Cardiac septum (tissue), 1 donor: ENCODE results near the gene THAP3. TPM values are rescaled to one million over a fixed set of nuclear protein-coding genes. Genes with fewer than 3 reads are reported as not detected.
"Not testable (repeated sequence)": the region's sequence is repeated elsewhere in the genome, so short reads cannot be mapped to it uniquely, and the experiment has no call there.

Source experiments
- DNase-seq: peaks from one replicate; pipeline ENCODE4 v3.0.0-alpha.2; 2020; ENCODE audit warnings: low spot score
- intact Hi-C: fragments of 100-400 bp; cut with DNase I; formaldehyde crosslinking; loops from one replicate; pipeline ENCODE4 v1.14.0; 2022
- total RNA-seq: library from RNA; stranded (reverse); fragmentation: NEBNext Ultra II Directional; extraction: Animal tissue kit (Norgen Biotek cat#: 25700); gene quantifications from one replicate; pipeline ENCODE4 v1.2.1, GENCODE V29; 2021
- donor health status: DM: no; HTN: no; CAD: no.

Gene THAP3
- total RNA-seq, 1 donor from 2014 or later: 8.8 TPM

DNA sequence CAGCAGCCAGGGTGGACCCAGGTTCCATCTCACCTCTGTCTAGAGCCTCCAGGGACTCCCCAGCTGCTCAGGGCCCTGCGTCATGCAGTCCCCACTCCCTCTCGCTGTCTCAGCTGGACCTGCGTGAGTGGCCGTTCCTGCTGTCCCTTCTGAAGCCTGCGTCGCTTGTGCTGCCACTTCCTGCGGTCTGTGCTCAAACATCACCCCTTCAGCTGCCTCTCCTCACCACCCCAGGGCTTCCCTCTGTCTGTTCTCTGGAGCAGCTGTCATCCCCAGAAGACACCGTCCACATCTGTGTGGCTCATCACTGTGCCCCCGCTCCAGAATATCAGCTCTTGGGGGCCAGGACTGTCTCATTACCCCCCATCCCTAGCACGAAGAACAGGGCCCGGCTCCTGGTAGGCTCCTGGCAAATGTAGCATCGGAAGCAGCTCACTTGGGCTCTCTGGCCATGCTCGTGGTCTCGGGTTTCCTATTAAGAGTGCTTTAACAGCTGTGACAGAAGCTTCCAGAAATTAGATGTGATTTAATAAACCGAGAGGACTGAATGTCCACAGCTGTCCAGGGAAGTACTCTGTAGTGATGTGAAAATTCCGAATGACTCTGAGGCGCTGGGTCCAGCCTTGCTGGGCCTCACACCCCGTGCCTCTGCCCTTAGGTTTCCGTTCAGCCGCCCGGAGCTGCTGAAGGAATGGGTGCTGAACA is 3.3 kb downstream of the THAP3 start:
- intact Hi-C loops: loop anchor here (5.0 kb wide), 1 partner anchor 74 kb away; the partner anchor contains the start of gene DNAJC11
- DNase-seq: no peak

DNA sequence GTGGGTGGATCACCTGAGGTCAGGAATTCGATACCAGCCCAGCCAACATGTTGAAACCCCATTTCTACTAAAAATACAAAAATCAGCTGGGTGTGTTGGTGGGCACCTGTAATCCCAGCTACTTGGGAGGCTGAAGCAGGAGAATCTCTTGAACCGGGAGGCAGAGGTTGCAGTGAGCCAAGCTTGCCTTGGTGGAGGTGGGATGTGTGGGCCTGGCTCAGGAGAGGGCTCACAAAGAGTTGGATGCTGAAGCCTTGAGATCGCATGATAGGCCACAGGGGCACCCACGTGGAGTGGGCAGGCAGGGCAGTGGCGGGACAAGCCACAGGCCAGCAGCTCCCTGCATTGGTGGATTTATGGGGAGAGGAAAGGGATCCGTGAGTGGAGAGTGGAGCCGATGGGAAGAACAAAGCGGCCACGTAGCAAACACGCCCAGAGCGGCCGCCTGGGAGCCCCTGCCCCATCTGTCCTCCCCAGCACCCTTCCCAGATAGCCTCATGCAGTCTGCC is 4.4 kb downstream of the THAP3 start:
- intact Hi-C loops: loop anchor here (5.0 kb wide), 1 partner anchor 73 kb away; the partner anchor contains the start of gene DNAJC11
- no peak for DNase-seq

DNA sequence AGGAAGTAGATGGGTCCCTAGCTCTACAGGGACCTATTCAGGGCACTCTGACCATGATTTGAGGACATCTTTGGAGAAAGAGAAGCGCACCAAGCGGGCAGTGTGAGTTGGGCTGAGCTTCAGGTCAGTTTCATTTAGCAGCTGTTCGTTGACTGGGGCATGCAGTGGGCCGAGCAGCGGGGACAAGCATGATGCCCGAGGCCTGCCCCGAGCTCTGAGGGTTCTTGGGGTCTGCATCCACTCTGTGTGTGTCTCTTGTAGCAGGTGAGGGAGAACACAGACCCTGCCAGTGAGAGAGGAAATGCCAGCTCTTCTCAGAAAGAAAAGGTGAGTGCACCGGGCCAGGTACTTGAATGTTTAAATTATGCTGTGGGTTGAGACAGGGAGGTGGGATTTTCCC is 5.4 kb downstream of the THAP3 start:
- DNase-seq: no peak
- intact Hi-C loops: no loop called here

DNA sequence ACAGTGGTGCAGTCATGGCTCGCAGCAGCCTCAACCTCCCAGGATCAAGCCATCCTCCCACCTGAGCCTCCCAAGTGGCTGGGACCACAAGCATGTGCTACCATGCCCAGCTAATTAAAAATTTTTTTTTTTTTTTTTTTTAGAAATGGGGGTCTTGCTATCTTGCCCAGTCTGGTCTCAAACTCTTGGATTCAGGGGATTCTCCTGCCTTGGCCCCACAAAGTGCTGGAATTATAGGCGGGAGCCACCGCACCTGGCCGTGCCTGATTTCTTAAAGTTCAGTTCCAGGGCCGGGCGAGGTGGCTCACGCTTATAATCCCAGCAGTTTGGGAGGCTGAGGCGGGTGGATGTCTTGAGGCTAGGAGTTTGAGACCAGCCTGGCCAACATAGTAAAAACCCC is 6.4 kb downstream of the THAP3 start:
- intact Hi-C loops: no loop called here

DNA sequence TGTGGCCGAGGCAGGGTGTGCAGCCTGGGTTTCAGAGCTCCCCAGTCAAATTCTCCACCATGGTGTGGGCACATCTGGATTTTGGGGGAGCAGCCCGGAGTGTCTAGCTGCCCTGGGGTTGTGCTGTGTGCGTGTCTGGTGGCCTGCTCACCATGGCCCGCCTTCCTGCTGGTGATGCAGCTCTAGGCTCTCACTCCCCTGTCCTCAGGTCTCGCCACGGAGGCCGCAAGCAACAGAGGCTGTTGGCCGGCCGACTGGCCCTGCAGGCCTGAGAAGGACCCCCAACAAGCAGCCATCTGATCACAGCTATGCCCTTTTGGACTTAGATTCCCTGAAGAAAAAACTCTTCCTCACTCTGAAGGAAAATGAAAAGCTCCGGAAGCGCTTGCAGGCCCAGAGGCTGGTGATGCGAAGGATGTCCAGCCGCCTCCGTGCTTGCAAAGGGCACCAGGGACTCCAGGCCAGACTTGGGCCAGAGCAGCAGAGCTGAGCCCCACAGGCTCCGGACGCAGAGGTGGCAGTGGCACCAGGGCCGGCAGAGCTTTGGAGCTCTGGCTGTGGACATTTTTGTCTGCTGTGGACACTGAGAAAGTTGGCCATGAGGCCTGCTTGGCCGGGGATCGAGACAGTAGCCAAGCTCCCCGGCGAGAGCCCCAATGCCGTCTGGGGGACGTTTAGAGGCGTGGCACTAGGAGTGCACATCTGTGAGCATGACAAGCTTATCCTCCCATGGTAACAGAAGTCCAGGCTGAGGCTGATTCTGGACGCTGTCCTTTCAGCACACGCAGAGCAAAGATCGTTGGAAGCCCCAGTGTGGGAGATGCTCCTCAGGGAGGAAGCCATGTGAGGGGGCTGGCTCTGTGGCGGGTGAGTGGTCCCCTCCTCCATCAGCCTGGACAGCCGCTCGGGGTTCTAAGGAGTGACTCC is 8.2 kb downstream of the THAP3 start:
- no peak for DNase-seq

More for the DNA sequence above, 6.4 kb downstream of the THAP3 start:
- no peak for DNase-seq

DNA sequence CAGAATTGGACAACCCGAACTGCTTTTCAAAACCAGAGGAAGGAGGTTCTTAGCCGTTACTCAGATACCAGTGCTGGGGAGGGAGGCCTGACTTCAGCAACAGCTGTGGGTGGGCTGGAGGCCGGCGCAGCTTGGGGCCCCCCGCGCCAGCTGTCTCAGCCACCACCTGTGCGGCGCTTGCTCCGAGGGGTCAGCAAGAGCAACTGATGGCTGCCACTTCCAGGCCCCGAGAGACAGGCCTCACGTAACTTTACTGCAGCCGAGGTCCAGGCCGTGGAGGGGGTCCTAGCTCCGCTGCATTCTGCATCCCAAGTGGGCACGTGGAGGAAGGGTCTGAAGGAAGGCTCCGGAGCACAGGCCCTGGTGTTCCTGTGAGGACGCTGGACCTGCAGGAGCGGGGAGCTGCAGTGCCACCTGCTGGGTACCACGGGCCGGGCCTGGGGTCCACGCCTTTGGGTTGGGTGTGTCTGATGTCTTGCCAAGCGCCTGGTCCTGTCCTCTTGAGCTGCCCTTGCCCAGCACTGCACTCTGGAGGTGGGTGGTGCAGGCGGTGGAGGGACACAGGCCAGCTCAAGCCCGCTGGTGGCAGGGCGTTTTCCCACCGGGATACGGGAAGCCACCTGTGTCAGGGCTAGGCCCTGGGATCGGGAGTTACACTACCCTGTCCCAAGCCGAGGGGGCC is 9.8 kb downstream of the THAP3 start:
- intact Hi-C loops: no loop called here
- peak; percentile 84 for DNase-seq

More for the DNA sequence above, 8.2 kb downstream of the THAP3 start:
- intact Hi-C loops: no loop called here

DNA sequence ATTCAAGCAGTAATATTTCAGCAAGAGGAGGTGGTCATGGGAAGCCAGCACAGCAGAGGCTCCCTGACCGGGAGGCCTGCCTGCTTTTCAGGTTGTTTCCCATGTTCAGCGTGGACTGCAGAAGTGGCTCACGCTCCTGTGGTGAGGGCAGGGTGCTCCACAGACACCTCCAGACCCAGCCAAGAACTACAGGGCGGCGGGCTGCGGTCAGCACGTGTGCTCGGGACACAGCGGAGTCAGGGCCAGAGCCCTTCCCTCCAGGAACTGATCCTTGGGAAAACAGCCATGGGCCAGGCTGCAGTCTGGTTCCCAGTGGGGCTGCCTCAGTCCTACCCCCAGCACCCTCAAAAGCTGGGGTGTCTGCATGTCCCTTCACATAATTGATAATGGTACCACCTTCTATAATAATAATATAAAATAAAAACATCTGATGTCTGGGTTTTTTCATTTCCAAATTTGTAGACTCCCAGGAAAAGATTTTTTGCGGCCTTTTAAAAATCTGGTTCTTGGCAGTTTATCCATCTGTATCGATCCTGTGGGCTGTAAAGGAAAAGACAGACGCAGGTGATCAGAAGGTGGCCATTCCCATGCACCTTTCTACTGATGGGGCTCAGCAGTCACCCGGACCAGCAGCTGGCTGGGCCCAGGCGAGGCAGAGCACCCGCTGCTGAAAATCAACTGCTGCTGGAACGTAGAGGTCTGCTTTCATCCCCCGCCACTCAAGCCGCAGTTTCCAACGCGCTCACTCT is 10.7 kb downstream of the THAP3 start:
- intact Hi-C loops: no loop called here
- no peak for DNase-seq

DNA sequence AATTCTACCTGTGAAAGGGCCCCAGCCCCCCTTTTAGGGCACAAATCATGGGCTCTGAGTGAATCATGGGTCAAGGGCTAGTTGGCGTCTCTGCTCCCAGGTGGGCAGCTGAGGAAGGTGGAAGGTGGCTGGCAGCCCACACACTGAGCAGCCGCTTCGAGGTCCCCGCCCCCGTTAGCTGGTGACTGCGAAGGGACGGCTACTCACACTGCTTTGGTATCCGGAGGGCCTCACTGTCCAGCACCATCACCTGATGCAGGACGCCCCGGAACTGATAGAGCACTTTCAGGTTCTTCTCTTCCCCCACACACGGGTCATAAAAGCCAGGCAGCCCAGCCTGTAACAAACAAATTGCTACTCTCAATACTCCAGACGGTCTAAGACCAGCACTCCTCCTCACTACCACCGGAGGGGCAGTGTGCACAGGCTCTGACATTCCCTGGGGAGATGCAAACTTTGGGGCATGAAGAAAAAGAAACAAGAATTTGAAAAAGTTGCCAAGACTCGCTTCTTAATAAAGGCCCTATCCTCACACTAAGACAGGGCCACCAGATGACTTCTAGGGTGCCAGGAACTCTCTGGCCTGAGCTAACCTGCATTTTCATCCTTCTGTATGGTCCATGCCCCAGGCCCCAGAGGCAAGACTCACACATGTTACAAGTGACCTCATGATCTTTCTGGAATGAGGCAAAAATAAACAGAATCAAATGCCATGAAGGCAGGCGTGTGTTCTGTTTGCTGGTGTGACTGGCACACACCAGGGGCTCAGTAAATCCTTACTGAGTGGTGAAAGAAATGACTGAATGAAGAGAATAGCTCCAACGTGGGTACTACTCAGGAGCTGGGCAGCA is 11.5 kb downstream of the THAP3 start:
- no peak for DNase-seq
- intact Hi-C loops: no loop called here

DNA sequence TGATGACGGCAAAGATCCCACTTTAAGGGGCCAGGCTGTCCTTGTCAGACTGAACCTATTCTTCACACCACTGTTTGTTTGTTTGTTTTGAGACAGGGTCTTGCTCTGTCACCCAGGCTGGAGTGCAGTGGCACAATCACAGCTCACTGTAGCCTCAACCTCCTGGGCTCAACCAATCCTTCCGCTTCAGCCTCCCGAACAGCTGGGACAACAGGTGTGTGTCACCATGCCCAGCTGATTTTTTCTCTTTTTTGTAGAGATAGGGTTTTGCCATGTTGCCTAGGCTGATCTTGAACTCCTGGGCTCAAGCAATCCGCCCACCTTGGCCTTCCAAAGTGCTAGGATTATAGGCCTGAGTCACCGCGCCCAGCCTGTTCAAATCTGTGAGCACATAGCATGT is 12.1 kb downstream of the THAP3 start:
- intact Hi-C loops: not testable (repeated sequence)

DNA sequence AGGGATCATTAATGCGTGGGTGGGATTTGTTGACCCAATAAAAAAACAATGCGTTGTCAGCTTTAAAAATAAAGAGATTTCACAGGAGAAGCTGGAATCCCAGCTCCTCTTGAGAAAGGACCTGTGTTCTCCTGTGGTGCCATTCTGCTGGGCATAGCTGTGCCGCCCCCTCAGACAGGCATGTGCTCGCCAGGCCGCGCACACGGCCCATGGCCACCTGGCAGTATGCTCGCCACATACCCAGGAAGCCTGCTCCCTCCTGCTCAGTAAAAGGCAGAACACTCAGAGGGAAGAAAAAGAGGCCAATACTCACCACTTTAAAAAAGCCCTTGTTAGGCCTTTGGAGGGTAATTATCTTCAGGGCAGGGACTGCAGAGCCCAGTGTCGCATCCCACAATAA is 13.1 kb downstream of the THAP3 start:
- intact Hi-C loops: no loop called here
- no peak for DNase-seq

More for the DNA sequence above, 12.1 kb downstream of the THAP3 start:
- not testable (repeated sequence) for DNase-seq

DNA sequence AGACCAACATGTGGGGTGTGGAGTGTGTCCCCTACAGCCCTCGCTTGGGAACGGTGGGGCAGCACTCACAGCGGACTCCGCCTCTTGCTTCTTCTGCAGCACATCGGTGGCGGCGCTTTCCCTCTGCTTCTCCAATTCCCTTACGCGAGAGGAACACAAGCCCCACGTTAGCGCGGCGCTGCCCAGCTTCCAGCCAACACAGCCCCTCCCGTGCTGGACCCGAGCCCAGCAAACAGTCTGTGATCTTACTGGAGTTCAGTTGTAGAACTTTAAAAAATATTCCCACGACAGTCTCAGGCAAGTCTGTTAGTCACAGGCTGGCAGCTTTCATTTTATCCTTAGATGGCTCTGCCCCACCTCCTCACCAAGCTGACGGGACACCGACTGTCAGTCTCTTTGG is 13.6 kb downstream of the THAP3 start:
- no peak for DNase-seq
- intact Hi-C loops: no loop called here

DNA sequence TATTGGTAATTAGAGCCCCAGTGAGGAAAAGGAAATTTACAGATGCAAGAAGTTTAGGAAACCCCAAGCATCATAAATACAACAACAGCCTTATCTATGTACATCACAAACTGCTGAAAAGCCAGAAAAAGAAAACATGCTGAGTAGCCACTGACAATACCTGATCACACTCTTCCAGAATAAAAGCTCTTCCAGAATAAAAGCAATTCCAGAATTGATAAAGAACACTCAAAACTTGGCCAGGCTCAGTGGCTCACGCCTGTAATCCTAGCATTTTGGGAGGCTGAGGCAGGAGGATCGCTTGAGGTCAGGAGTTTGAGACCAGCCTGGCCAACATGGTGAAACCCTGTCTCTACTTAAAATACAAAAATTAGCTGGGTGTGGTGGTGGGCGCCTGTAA is 16.2 kb downstream of the THAP3 start:
- DNase-seq, intact Hi-C loops: not testable (repeated sequence)

DNA sequence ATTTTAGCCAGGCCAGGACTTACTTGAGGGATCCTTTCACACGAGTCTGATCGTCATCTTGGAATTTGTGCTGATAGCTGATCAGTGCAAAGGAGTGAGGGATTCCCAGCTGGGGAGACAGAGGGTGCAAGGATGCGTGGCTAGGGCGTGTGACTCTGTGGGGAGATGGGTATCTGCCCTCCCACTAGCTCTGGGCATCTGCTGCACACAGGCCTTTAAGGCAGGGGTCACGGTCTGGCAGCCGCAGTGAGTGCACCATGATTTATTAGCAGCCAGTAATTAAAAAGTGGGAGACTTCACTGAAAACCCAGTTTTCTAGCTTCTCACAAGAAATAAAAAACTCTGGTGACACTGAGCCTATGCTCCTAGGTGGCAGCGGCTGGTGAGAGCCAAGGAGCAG is 20.4 kb downstream of the THAP3 start:
- intact Hi-C loops: loop anchor here (5.0 kb wide), 1 partner anchor 158 kb away; no protein-coding TSS in a partner anchor
- DNase-seq: no peak

DNA sequence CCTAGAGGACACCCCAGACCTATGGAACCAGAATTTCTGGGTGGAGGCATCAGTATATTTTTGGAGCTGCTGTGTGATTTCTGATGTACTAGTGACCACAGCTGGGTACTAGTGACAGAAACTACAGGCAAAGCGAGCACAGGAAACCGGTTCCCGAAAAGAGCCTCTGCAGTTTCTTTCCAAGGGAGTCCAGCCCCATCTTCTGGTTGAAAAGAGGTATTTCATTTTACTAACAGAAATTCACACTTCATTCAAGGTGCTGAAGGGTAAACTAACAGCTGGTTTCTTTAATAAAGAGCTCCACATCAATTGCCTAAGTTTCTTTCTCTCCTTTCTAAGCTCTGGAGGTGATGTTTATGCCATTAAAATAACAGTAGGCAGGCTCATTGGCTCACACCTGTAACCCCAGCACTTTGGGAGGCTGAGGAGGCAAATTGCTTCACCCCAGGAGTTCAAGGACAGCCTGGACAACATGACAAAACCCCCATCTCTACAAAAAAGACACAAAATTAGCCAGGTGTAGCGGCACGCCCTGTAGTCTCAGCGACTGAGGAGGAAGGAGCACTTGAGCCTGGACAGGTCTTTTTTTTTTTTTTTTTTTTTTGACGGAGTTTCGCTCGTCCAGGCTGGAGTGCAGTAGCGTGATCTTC is 22.0 kb downstream of the THAP3 start:
- DNase-seq: no peak
- intact Hi-C loops: loop anchor here (5.0 kb wide), 1 partner anchor 159 kb away; no protein-coding TSS in a partner anchor

DNA sequence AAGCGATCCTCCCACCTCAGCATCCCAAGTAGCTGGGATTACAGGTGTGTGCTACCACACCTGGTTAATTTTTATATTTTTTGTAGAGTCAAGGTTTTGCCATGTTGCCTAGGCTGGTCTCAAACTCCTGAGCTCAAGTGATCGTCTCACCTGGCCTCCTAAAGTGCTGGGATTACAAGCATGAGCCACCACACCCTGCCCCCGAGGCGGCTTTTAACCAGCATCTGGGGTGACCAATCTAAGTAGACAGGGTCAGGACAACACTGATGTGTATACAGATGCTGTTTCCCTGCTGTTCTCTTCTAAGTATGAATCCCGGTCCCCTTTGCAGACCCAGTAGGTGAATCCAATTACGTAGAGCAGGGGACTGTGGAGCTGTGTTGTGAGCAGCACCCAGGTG is 23.9 kb downstream of the THAP3 start:
- no peak for DNase-seq
- intact Hi-C loops: loop anchor here (5.0 kb wide), 1 partner anchor 161 kb away; no protein-coding TSS in a partner anchor

DNA sequence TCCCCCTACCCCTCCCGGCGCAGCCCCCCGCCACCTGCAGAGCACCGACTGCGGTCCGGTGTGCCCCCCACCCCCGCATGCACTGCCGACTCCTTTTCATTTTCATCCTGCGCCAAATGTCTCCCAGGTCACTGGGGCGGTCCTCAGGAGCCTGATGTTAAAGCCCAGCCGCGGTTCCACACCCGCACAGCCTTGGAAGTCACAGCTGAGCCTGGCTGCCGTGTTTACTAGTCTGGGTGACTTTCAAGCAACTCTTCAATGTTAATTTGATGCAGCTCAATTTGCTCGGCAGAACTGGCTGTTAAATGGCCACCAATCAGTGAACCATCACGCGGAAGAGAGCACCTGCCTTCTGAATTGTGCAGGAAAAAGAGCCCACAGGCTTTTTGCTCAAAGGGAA is 27.2 kb downstream of the THAP3 start:
- intact Hi-C loops: no loop called here
- DNase-seq: no peak

DNA sequence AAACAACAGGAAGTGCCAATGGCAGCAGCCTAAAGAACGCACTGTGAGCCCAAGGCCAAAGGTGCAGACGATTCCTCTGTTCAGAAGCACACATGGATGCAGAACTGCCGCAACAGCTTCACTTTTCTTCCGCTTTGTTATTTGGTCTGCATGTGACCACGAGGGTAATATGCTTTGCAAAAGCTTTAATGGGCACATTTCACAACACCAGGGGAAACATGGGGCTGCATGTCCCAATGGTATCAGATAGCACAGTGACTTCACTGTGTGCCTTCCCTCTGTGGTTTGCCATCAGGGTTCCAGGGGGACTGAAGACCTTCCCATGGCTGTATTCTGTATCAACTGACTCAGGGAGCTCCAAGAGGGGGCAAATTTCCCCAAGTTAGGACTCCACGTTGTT is 28.3 kb downstream of the THAP3 start:
- DNase-seq: no peak
- intact Hi-C loops: no loop called here
